ENCODE results near the gene JUN.

- no peak for TF ChIP-seq CTCF (conservative IDR thresholded peaks at IDR 0.05 in 1 of 2, IDR thresholded peaks at IDR 0.05 in 1 of 2; ENCODE audit: extremely low read depth in 1 of 2, insufficient read depth in 1 of 2, low read depth in 1 of 2, low read length in 2 of 2)
- TF ChIP-seq EZH2 (IDR thresholded peaks at IDR 0.05; ENCODE audit: borderline replicate concordance, low read length), result no peak
Measured at GRCh38 chr1:58811303-58811702, 27.5 kb upstream of the JUN start.
